HG03066 (cell line): ENCODE data around the gene SPEG.

Source experiments
- ATAC-seq: cut with Tn5 transposase; IDR thresholded peaks from one replicate; pipeline ENCODE4 v1.9.1; 2021; ENCODE audit warnings: low read depth; ENCODE audit not compliant: unreplicated experiment

The SPEG gene

GRCh38 chr2:219541611-219542180 lies 107.1 kb downstream of the SPEG start:
- peak; percentile 41 for ATAC-seq

- ATAC-seq: peak; percentile 31
These were observed 108.4 kb downstream of the SPEG start for GRCh38 chr2:219542931-219543595.

GRCh38 chr2:219543596-219544358 lies 109.1 kb downstream of the SPEG start, which contains the start of the genes CHPF and TMEM198:
TSS of gene CHPF (minus strand) at chr2:219543809. CDS start at chr2:219543538, 271 bp downstream.
TSS of gene TMEM198 (plus strand) at chr2:219544028. CDS start at chr2:219544728, 700 bp downstream.
- ATAC-seq: peak; percentile 75

GRCh38 chr2:219544567-219544966 lies 109.9 kb downstream of the SPEG start:
- ATAC-seq: no peak

- ATAC-seq: no peak
These were observed 110.8 kb downstream of the SPEG start for GRCh38 chr2:219545295-219545942.

- no peak for ATAC-seq
These were observed 111.3 kb downstream of the SPEG start for GRCh38 chr2:219545943-219546352.

GRCh38 chr2:219547621-219548020 lies 113.0 kb downstream of the SPEG start:
- no peak for ATAC-seq
